Activated CD4-positive, alpha-beta T cell treated with anti-CD3 and anti-CD28 coated beads for 1 hour (primary cell): Measurements from ENCODE around the gene RGS2.
A peak's percentile ranks its signal among the peaks of the same experiment; 100 is the strongest.

Experiments used
- DNase-seq: peaks from one replicate; pipeline ENCODE4 v3.0.0-alpha.2; 2020

The RGS2 gene

DNA sequence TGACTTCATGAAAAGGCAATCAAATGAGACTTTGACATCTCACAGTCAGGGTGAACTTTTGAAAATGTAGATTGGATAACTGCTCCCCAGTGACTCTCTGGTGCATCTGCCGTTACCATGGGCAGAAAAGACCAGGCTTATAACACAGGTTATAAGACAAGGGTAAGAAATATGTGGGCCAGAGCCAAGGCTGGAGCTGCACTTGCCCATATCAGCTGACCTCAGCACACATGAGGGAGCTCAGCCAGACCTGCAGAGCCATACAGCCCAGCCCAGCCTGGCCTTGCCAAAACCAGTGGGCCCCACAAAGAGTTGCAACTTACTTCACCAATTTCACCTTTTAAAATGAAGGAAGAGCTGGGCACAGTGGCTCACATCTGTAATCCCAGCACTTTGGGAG, 11.7 kb upstream of the RGS2 start:
- no peak for DNase-seq

DNA sequence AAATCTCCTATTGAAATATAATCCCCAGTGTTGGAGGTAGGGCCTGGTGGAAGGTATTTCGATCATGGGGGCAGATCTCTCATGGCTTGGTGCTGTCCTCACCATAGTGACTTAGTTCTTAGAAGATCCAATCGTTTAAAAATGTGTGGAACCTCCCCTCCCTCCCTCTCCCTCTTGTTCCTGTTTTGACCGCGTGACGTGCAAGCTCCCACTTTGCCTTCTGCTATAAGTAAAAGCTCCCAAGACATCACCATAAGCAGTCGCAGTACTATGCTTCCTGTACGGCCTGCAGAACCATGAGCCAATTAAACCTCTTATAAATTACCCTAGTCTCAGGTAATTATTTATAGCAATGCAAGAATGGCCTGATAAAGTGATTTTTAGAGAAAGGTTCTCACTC, 10.9 kb upstream of the RGS2 start:
- no peak for DNase-seq

DNA sequence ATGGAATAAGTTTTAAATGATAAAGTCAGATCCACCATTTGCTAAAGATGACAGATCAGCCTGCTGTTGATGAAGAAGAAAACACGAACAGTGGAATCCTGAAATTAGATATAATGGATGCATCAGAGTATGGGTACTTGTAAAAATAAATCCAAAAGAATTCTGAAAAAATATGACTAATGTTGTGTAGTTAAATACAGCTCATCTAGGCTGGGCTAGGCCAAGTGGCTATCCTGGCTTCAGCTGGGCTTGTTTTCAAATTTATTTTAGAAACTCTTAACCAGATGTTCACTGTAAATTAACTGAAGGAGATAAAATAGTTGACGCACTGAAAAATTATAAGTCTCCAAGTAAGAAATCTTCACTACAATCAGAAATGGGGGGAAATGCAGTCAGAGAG, 7.4 kb upstream of the RGS2 start:
- DNase-seq, result no peak

DNA sequence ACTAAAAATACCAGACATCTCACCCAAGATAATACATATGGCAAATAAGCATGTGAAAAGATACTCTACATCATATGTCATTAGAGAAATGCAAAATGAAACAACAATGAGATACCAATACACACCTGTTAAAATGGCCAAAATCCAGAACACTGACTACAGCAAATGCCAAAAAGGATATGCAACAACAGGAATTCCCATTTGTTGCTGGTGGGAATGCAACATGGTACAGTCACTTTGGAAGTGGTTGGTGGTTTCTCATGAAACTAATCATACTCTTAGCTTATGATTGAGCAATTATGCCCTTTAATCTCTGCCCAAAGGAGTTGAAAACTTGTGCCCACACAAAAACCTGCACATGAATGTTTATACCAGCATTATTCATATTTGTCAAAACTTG, 6.4 kb upstream of the RGS2 start:
- no peak for DNase-seq

DNA sequence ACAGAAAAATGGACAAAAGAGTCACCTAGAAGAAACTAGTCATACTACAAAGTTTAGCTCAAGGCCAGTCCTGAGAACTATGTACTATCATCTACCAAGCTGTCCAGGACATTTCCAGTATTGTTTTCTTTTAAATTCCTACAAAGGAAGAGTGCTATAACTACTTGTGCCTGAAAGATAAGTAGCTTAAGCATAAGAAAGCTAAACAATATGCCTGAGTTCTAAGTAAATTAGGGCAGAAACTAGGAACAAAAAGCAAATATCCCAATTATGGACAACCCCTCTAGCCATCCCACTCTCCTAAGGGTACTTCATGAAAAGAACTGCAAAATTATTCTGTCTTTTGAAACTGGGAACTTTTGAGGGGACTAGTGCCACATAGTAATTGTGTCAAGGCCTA, 5.3 kb upstream of the RGS2 start:
- no peak for DNase-seq

DNA sequence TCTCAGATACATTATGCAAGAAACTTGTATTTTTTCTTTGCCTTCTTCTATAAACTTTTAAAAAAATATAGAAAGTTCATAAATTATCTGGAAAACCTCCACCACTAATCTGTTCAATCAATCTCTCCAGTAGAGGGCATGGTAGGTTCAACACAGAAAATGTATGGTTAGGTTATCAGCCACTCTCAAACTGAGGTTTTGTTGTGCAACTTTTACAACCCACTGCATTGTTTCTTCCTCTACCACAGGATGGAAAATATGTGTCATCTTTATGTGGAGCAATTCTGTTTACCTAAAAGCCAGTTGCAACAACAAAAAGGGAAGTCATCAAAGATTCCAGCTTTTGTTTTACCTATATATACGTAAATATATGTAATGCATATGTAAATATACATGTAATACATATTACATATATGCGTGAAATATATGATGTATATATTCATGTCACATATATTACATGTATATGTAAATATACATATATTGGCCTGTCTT, 3.0 kb upstream of the RGS2 start:
- DNase-seq, result no peak

DNA sequence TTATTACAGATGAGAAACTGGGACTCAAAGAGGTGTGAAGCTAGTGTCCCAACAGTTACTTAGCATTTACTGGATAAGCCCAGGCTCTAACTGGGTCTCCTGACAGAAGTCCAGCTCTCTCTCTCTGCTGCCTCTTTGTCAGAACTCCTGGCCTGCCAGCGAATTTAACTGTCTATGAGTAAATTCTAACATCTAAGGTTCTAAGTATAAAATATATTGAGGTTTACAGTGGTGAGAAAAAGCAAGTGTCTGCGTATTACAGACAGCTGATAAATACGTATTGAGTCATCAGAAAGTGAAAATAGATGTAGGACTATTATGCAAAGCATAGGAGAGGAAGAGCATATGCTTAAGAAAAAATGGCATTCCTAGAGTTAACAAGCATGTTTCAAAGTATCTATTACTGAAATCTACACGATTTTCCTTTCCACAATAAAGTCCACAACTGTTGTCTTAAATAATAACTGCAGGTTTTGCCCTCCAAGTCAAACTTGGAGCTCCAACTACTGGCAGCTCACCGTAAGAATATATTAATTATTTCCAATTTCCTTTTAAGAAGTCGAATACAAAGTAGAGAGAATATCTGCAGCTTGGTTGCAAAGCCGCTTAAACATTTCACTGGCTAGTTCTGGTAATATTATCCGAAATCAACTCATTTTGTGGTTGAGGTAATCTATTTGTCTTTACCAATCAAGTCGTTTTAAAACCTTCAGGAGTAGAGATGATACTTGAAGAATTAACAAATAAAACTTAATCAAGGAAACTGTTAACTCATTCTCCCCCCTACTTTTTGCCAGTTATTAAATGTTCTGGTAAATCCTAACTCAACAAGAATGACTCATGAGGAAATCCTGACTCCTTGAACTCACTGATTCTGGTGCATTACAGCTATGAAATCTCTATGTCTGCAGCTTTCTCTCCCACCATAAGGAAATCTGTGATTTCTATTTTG, 1.4 kb upstream of the RGS2 start:
- DNase-seq, result no peak

DNA sequence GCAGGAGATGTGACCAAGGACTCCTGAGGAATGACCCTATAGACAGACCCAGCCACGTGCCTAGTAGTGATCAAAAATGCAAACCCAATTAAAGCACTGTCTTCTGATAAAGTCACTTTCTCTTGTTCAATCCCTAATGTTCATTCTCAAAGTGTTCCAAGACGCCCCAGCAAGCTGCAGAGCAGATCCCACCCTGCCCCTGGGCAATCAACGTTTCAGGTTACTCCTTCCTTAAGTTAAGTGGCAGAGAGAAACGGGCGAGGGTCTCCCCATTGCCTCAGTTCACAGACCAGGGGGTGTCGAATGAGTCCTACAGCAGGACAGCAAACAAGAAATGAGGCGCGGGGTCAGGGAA, 699 bp upstream of the RGS2 start:
- DNase-seq, result peak; percentile 13

DNA sequence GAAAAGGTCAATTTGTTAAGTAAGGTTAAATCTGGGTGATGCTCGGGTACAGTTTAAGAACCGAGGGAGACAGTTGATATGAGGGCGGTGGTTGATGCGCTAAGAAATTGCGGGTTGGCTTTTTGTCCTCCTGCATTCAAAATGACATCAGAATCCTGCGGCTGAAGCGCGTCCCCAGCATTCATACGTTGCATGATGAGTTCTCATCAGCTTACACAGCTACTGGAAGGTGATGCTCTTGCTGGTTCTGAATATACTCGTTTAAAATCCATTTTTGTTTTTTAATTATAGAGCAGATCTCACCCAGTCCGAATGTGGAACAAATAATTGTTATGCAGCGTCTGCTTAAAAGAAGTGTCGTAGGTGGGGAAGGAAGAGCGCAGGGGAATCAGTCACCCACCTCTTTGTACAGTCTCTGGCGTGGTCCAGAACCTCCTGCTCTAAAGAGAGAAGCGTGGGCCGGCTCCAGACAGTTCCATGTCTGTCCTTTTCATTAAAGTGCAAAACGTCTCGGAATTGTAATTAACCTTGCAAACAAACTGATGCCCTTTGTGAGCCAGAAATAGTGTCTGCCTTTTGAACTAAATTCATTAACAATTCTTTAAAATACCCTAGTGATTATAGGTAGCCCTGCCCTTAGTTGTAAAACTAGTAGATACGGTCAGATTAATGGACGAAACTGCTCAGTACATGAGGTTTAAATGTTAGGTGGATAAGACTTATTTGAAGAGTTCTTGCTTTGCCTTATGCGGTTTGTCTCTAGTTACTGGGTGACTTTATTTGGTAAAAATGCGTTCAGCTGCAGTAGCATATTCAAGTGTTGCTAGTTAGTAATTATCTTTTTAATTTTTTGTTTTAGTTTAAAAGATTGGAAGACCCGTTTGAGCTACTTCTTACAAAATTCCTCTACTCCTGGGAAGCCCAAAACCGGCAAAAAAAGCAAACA, 741 bp downstream of the RGS2 start:
- DNase-seq, result peak; percentile 22

DNA sequence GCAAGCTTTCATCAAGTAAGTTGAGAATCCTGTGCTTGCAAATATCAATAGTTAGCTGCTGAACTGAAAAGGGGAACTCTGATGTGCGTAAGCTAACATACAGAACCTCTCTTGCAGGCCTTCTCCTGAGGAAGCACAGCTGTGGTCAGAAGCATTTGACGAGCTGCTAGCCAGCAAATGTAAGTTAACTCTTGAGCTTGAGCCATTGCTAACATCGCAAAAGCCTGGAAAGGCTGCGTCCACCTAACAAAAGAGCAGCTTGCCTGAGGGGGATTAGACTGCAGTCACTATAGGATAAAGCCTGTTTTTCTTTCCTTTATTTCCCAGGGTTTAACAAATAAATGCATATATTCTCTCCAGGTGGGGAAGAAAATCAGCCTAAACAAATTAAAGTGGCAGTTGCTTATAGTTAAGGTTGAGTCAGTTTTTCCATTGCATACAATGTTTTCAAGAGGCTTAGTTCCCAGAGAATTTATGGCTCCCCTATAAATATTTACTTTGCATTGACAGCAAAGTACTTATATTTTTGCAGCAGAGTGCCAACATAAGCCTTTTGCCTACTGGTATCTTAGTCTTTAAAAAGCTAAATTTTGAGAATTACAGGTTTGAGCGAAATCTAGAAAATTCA, 1.5 kb downstream of the RGS2 start:
- no peak for DNase-seq

DNA sequence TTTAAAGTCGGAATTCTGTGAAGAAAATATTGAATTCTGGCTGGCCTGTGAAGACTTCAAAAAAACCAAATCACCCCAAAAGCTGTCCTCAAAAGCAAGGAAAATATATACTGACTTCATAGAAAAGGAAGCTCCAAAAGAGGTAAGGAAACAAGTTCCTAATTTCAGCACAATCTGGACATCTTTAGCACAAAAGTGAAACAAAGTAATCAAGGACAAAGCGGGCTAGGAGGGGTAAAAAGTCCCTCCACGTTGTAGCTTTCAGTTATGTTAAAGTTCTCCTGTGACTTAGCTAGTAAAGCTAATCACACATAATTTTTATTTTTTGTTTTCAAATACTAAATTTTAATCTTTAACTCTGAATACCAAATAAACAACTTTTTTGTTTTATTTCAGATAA, 2.2 kb downstream of the RGS2 start:
- DNase-seq, result no peak

DNA sequence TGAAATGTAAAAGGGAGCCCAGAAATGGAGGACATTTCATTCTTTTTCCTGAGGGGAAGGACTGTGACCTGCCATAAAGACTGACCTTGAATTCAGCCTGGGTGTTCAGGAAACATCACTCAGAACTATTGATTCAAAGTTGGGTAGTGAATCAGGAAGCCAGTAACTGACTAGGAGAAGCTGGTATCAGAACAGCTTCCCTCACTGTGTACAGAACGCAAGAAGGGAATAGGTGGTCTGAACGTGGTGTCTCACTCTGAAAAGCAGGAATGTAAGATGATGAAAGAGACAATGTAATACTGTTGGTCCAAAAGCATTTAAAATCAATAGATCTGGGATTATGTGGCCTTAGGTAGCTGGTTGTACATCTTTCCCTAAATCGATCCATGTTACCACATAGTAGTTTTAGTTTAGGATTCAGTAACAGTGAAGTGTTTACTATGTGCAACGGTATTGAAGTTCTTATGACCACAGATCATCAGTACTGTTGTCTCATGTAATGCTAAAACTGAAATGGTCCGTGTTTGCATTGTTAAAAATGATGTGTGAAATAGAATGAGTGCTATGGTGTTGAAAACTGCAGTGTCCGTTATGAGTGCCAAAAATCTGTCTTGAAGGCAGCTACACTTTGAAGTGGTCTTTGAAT, 2.9 kb downstream of the RGS2 start:
- DNase-seq, result no peak

DNA sequence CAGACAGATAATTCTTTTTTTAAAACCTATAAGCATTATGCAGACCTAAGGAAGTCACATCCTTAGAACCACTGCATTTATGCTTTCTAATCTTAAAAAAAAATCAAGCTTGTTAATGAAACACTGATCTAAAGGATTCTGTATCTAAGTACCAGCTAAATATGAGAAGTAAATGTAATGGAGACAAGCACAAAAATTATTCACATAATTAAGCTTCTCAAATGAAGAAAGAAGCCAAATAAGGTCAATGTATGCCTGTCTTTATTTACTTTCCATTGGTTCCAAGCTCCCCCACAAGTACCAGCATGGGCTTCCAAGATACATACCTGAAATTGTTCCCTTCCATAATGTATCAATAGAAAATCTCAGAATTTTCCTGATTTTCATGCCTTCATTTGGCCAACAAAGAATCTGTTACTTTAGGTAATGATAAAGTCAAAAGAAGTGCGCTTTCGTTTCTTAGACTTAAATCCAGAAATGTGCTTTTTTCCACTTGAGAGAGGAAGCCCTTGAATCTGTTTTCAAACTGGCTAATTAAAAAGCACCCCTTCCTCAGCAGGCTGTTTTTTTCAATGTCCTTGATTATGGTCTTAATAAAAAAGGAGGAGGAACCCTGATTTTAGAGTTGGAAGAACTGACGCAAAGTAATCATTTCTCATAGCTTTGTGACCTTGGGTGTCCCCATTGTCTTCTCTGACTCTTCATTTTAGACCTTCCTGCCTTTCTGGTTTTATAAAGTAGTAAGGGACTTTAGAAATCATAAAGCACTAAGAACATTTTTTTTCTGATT, 3.8 kb downstream of the RGS2 start:
- DNase-seq, result no peak

DNA sequence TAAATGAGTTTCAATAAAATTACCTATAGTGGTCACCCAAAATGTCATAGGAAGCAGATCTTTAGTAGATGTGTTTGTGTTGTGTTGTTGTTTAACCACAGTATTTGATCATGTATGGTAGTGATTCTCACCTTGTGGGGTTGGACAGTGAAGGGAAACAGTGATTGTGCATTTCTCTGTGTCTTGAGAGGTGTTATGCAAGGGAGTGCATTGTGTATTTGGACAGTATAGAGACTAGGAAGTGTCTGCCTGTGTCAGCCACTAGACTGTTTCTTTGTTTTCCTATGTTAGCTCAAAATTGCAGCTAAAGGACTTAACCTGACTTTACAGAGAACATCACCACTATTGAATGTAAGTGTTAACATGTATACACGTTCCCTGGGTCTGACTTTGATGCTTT, 6.0 kb downstream of the RGS2 start:
- DNase-seq, result no peak

DNA sequence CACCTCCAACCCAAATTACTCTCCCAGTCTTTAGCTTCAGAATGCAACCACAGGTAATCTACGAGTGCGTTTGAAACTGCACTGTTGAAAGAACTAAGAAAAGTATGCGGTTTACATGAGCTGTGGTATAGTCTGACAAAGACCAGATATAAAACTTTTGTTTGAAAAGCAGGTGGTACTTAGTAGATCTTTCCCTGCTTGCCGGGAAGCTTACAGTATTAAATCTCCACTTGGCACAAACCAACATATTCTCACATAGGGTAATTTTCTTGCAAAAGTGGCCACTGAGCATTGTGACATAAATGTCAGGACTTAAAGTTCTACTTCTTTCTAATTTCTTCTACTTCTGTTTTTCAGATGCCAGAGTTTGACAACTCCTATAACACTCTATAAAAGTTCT, 8.4 kb downstream of the RGS2 start:
- no peak for DNase-seq

DNA sequence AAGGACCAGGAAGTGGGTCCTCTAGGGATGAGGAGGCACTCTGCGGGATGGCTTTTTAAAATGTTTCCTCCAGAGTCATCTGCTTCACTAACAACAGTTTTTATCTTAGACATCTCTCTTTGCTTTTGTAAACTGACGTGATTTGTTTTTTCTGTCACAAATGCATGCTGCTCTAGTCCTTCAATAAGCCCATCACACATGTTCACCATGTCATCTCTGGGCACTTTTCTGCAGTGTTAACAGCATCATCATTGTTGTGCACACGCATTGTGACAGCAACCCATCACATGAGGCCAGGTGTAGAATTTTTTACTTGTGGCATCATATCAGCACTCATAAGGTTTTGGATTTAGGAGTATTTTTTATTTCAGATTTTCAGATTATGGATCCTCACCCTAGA, 12.5 kb downstream of the RGS2 start:
- no peak for DNase-seq

DNA sequence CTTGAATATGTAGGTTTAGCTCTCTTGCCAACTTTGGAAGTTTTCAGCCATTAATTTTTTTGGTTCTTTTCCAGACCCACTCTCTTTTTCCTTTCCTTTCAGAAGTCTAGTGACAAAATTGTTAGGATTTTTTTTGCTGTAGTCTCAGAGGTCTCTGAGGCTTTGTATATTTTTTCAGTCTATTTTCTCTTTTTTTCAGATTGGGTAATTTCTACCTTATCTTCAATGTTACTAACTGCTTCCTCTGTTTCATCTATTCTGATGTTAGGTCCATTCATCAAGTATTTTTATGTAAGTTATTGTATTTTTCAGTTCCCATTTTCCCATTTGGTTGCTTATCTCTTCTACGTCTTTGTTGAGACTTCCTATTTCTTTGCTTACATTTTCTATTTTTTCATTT, 15.7 kb downstream of the RGS2 start:
- no peak for DNase-seq

DNA sequence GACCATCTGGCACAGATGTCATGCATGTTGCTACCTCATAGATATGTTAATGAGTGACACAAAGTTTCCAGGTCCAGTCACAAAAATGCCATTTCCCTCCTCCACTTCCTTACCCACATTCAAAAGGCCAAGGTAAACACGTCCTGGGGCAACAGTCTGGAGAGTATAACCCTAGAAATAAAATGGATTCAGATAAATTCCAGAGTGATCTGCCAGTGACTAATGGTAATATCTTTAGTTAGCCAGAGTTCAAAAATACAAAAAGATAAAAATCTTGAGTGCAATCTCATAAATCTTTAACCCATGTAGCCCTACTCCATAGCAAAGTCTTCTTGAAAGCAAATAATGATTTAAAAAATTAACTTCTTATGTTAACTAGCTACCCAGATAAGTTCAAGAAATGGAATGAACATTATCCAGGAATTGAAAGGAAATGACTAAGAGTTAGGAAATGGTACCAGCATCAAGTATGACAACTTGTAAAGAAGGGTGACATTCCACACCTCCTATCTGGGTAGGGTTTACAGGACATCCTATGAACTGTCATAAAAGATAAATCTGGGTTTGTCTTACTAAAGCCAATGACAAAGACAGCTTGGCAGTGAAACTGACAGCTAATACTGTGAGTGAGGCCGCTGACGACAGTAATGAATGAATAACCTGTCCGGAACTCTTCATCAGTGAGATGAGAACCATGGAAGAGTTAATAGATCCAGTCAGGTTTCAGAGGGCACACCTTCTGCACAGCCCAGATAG, 18.1 kb downstream of the RGS2 start:
- DNase-seq, result no peak

DNA sequence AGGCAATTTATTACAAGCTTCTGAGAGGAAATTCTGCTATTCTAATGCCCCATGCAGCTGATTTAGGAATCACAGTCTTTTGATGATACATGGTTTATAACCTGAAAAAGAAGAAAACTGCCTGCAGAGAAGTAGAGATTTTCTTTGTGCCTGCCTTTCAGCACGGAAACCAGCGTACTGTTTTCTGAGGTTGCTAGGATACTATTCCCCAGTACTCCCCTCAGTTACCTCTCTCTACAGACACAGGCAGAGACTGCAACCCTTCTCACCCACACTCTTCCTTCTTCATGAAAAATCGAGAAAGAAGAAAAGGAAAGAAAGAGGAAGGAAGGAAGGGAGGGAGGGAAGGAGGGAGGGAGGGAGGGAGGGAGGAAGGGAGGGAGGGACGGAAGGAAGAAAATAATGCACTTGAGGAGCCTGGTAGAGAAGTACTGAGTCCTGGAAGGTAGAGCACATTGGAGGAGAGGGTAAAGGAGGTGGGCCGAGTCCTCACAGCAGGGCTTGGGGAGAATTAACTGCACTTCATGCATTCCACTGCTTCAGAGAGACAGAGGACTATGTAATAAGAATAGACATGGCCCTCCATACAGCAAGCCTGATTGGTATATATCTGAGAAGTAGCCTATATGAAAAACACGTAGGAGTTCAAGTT, 21.9 kb downstream of the RGS2 start:
- no peak for DNase-seq

DNA sequence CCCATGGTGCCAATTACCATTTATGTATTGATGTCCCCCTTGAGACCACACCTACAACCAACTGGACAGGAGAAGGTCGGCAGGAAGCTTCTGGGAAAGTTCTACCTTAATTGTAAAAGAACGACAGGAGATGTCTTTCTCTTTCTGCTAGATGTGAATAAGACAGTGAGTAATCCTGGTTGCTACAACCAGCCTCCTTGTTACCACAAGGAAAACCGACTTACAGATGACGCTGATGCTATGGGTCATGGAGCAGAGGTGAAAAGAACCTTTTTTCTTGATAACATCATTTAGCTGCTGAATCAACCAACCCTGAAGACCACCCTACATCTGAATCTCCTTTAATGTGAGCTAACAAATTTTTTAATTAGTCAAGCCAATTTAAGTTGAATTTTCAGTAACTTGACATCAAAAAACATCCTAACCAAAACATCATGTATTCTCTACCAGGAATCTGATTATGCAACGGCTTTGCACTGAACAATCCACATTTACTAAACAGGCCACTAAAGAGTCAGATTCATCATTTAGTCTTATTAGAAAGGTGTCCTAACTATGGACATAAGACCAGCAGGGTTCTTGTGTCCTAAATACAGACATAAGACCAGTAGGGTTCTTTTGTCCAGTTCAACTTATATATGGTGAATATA, 23.0 kb downstream of the RGS2 start:
- no peak for DNase-seq
